Fibroblast of lung (primary cell): ENCODE data around the gene CCDC38. TPM values are rescaled to one million over a fixed set of nuclear protein-coding genes. Genes with fewer than 3 reads are reported as not detected.

Experiments
- DNase-seq, 2 donors: peaks; one replicate each; pipeline versions ENCODE4 v3.0.0 to v3.0.0-alpha.2; 2010; ENCODE audit warnings: low read depth in 2 of 2
- H2AFZ ChIP-seq: 2 replicates; pipeline ENCODE4 v1.5.1; 2012; ENCODE audit warnings: low read length, control low read depth, inconsistent platforms
- H3K27ac ChIP-seq: 2 replicates; pipeline ENCODE4 v1.5.1; 2011; ENCODE audit warnings: low read length, control low read depth; ENCODE audit not compliant: insufficient read depth
- H3K27me3 ChIP-seq: 2 replicates; pipeline ENCODE4 v1.5.1; 2011; ENCODE audit warnings: mild to moderate bottlenecking, low read length; ENCODE audit not compliant: control insufficient read depth, insufficient read depth
- H3K36me3 ChIP-seq: 2 replicates; pipeline ENCODE4 v1.5.1; 2011; ENCODE audit warnings: low read length; ENCODE audit not compliant: control insufficient read depth, insufficient read depth
- H3K4me1 ChIP-seq: 2 replicates; pipeline ENCODE4 v1.5.1; 2011; ENCODE audit warnings: low read length; ENCODE audit not compliant: control insufficient read depth, insufficient read depth; ENCODE audit errors: extremely low read depth
- H3K4me2 ChIP-seq: 2 replicates; pipeline ENCODE4 v1.5.1; 2011; ENCODE audit warnings: low read length, control low read depth; ENCODE audit not compliant: insufficient read depth; ENCODE audit errors: extremely low read depth
- H3K4me3 ChIP-seq, 4 experiments: fragments of 200-600 bp in 1 of 4; sonication (generic) in 1 of 4; replicated peaks in 1 of 4; 2 replicates each; pipeline ENCODE4 v1.5.1; 2011 to 2016; ENCODE audit warnings: low read length in 4 of 4, low read depth in 3 of 4, mild to moderate bottlenecking in 3 of 4, control low read depth in 2 of 4, inconsistent platforms in 1 of 4, mixed read lengths in 1 of 4; ENCODE audit not compliant: insufficient read depth in 1 of 4; ENCODE audit errors: control extremely low read depth in 1 of 4
- H3K79me2 ChIP-seq: 2 replicates; pipeline ENCODE4 v1.5.1; 2012; ENCODE audit warnings: mild to moderate bottlenecking, low read length, inconsistent platforms; ENCODE audit not compliant: control insufficient read depth, insufficient read depth
- H3K9ac ChIP-seq: 2 replicates; pipeline ENCODE4 v1.5.1; 2011; ENCODE audit warnings: mild to moderate bottlenecking, low read length, control low read depth; ENCODE audit not compliant: insufficient read depth
- H3K9me3 ChIP-seq: 2 replicates; pipeline ENCODE4 v1.5.1; 2012; ENCODE audit warnings: low read depth, low read length; ENCODE audit not compliant: control insufficient read depth, insufficient read depth
- H4K20me1 ChIP-seq: 2 replicates; pipeline ENCODE4 v1.5.1; 2011; ENCODE audit warnings: low read length; ENCODE audit not compliant: control insufficient read depth, insufficient read depth; ENCODE audit errors: extremely low read depth
- CTCF ChIP-seq, 2 donors: IDR thresholded peaks in 1 of 2; conservative IDR thresholded peaks in 1 of 2; 1 replicate in 1 of 2; 2 replicates in 1 of 2; pipeline ENCODE4 v1.5.1; 2011 to 2012; ENCODE audit warnings: low read length in 2 of 2, control low read depth in 1 of 2, inconsistent platforms in 1 of 2, low read depth in 1 of 2, mild to moderate bottlenecking in 1 of 2
- EZH2 ChIP-seq: IDR thresholded peaks from 2 replicates; pipeline ENCODE4 v1.5.1; 2012; ENCODE audit warnings: low read length, control low read depth, mild to moderate bottlenecking; ENCODE audit errors: missing control alignments
- polyA plus RNA-seq, 2 donors: library from polyadenylated mRNA; depleted of rRNA in 1 of 2; stranded (reverse) in 1 of 2; unstranded in 1 of 2; fragments of >200 nt; gene quantifications; 2 replicates each; pipeline ENCODE4 v1.2.1, GENCODE V29; 2011 to 2012; ENCODE audit warnings: missing spikeins in 1 of 2
- total RNA-seq: library from RNA; depleted of rRNA; stranded (reverse); fragments of >200 nt; gene quantifications from 2 replicates; pipeline ENCODE4 v1.2.1, GENCODE V29; 2014

The CCDC38 gene
- total and polyA plus RNA-seq, 2 donors (not counting 1 experiment from before 2014, with no cell fraction given) = 0.05 TPM; not detected in 1

- TF ChIP-seq EZH2 (no peak), CTCF (conservative IDR thresholded peaks at IDR 0.05 in 1 of 2, IDR thresholded peaks at IDR 0.05 in 1 of 2; ENCODE audit: low read depth in 1 of 2, low read length in 2 of 2) (no peak)
- H4K20me1 ChIP-seq = no peaks in the 10 kb centered on the region
- DNase-seq = no peak
- no peaks in the 10 kb centered on the region for H3K4me1 ChIP-seq
- H3K4me3 ChIP-seq = no peak overlapping the region
- H3K9ac ChIP-seq = no peak overlapping the region
- H2AFZ ChIP-seq = no peak overlapping the region
- H3K36me3 ChIP-seq = no peaks in the 10 kb centered on the region
- H3K4me2 ChIP-seq = no peak overlapping the region
- H3K27me3 ChIP-seq = peaks cover 3% of the 10 kb centered on the region
- no peak overlapping the region for H3K27ac ChIP-seq
- no peaks in the 10 kb centered on the region for H3K9me3 ChIP-seq
- no peaks in the 10 kb centered on the region for H3K79me2 ChIP-seq
These were observed 33.1 kb upstream of the CCDC38 start for GRCh38 chr12:95975491-95975890.

GRCh38 chr12:95974358-95974757 is 31.9 kb upstream of the CCDC38 start:
- Histone ChIP-seq H3K36me3 (no peaks in the 10 kb centered on the region), H3K79me2 (no peaks in the 10 kb centered on the region), H2AFZ (no peak overlapping the region), H4K20me1 (no peaks in the 10 kb centered on the region), H3K4me1 (no peaks in the 10 kb centered on the region), H3K9me3 (no peaks in the 10 kb centered on the region), H3K27me3 (peaks cover 3% of the 10 kb centered on the region), H3K27ac (no peak overlapping the region), H3K9ac (no peak overlapping the region), H3K4me2 (no peak overlapping the region), H3K4me3 (no peak overlapping the region)
- no peak for DNase-seq
- no peak for TF ChIP-seq CTCF (conservative IDR thresholded peaks at IDR 0.05 in 1 of 2, IDR thresholded peaks at IDR 0.05 in 1 of 2; ENCODE audit: low read depth in 1 of 2, low read length in 2 of 2)
- no peak for TF ChIP-seq EZH2

GRCh38 chr12:95972832-95973456 is 30.5 kb upstream of the CCDC38 start:
- TF ChIP-seq CTCF (conservative IDR thresholded peaks at IDR 0.05 in 1 of 2, IDR thresholded peaks at IDR 0.05 in 1 of 2; ENCODE audit: low read depth in 1 of 2, low read length in 2 of 2) = no peak
- no peak for TF ChIP-seq EZH2
- H3K9me3 ChIP-seq = no peaks in the 10 kb centered on the region
- no peak overlapping the region for H3K27ac ChIP-seq
- no peaks in the 10 kb centered on the region for H3K4me1 ChIP-seq
- no peak overlapping the region for H3K4me2 ChIP-seq
- H3K36me3 ChIP-seq = no peaks in the 10 kb centered on the region
- no peak overlapping the region for H2AFZ ChIP-seq
- DNase-seq = no peak
- H3K4me3 ChIP-seq = no peak overlapping the region
- H4K20me1 ChIP-seq = no peaks in the 10 kb centered on the region
- H3K79me2 ChIP-seq = no peaks in the 10 kb centered on the region
- H3K9ac ChIP-seq = no peak overlapping the region
- H3K27me3 ChIP-seq = no peaks in the 10 kb centered on the region
